HG02840 (cell line): ENCODE data around the gene SLC6A17.

Experiments used
- ATAC-seq: cut with Tn5 transposase; IDR thresholded peaks from one replicate; pipeline ENCODE4 v1.9.1; 2021; ENCODE audit warnings: mild to moderate bottlenecking, moderate library complexity, moderate number of reproducible peaks; ENCODE audit not compliant: unreplicated experiment, low FRiP score

SLC6A17 gene

DNA sequence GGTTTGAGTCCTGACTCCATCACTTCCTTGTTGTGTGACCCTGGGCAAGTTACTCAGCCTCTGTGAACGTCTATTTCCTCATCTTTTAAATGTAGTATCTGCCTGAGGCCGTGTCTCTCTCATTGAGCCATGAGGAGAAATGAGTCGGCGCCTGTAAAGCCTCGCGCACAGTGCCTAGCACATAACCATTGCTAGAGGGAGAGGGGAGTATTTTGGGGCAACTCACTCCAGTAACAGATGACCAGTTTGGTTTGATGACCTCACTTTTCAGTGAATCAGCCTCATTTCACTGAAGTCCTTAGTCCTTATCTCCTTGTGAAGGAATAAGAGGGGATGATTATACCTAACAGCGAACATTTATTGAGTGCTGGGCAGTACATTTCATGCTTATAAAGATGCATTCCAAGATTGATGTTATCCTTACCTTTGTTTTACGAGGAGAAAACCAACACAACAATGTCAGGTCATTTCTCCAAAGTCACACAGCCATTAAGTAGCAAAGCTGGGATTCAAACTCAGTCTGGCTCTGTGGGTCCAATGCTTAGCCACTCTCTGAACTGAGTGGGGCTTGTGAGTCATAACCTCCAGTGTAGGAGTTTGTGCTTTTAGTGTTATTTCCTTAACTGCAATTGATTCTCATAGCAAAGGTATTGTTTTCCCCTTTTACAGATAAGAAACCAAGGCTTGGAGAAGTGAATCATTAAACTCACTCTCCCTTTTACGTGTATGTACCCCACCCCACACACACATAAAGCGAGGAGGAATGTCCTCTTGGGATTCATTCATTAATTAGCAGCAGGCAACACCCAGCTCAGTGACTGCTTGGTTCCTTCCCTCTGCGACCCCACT, 85.8 kb downstream of the SLC6A17 start:
- no peak for ATAC-seq

DNA sequence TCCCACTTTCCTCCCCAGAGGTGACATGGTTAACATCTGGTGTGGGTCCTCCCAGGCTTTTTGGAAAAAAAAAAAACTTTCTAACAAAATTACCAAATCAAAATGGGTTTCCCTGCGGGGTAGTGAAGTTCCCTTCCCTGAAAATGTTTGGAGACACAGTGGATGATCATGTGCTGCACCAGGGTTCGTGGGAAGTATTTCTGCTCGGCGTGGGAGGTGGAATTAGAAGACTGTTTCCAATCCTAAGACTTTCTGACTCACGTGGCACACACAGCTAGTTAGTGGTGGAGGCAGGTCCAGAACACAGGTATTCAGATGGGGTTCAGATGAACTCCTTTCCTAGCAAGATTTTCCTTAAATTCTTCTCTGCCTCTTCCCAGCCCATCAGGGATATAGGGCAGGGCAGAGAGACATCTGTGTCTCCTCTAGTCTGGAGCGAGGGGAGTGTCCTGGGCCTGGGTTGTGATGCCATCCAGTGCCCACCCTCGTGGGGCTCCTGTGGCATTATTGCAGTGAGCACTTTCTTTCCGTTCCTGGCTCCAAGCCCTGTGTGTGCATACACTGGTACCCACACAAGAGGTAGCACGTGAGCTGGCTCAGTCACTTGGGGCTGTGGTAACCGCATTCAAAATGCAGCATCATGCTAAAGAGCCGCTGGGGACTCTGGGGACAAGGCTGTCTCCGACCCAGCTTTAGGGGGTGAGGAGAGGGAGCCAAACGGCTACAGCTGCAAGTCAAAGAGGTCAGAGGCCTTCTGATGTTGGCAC, 87.3 kb downstream of the SLC6A17 start:
- ATAC-seq: no peak

DNA sequence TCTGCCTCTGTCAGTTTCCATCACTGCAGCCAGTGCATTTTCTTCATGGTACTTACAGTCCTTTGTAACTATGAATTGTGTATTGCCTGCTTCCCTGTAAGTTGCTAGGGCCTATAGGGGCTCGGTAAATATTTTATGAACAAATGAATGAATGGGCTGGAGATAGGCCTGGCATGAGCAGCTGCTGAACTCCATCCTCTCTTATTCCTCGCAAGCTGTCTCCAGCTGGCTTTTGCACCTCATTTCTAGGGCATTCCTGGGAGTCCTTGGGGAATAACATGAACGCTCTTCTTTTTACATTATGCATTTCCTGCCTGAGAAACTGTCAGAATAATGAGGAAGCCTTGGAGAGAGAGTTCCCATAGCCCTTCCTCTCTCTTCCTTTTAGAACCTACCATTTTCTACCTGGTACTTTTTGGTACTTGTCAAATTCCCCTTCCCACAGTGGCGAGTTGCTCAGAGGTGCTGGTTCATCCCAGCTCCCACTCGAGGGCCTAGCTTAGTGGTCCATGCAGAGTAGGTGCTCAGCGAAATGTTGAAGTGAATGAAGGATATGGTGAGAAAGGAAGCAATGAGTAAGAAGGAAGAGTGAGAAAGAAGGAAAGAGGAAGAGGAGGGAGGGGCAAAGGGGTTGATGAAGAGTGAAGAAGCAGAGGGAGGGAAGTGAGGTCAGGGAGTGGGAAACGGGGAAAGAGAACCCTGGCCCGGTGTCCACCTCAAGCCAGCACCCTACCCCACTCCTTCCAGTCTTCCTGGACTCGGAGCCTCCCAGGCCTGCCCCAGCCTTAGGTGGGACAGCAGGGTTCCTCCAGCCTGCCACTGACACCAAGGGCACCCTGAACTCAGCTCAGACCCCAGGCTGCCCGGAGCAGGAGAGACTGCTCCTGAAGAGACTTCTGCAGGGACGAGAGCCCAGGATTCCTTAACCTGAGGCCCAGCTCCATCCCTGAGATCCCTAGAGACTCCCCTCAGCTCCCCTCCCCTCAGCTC, 89.4 kb downstream of the SLC6A17 start:
- ATAC-seq: no peak

DNA sequence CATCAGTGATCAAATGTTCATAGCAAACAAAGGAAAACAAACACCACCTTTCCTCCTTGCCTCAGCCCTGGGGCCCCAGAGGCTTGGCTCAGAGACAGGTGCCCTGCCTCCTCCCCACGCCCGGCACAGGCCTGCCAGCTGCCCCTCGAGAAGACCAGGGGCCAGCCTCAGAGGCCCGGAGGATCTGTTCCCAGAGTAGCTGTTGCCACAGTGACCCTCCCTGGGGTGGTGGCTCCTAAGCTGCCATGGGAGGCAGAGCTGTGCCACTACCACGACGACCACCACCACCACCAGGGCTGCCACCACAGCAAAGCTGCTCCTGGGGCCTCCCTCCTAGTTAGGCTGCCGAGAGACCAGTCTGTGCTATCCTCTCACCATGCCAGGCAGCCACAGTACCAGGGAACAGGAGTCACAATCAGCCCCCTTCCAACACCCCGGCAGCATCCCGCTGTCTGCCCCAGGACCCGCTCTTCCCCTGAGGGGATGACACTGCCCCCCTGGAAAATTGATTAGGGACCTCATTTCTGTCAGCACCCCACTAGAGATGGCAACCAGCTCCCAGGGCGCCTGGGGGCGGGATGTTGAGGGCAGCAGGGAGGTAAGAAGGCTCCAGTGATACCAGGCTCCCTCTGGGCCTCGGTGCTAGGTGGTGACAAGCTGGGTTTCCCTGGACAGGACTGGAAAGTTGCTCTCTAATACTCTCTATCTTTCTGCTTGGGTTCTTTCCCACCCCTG, 90.3 kb downstream of the SLC6A17 start:
- no peak for ATAC-seq

DNA sequence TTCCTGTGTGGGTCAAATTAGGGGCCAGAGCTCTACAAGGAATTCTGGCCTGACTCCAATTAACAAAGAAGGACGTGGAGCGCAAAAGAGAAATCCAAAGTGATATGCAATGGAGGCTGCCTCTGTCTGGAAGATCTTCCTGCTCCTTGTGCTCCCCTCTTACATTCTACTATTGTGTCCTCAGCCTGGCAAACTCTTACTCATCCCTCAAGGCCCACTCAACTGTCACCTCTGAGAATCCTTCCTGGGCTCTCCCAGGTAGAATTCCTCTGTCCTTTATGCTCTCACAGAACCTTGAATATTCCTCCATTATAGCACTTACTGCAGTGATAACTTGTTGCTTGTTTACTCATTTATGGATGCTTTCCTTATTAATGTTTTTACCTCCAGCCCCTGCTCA, 91.2 kb downstream of the SLC6A17 start:
- ATAC-seq: no peak

DNA sequence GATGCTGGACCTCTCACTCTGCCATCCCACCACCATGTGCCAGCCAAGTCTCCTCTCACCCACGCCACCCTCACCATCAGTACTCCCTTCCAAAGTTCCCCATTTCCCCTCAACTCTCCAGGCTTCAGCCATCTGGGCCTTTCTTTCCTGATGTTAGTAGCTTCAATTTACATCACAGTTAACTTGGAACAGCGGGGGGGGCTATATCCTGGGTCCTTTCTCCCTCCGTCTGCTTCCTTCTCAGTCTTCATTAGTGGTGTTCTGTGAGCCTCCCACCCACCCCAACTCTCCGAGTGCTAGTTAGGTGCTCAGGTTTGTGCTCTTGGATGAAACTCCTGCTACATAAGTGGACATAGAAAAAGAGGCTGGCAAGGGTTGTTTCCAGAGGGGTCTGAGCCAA, 91.8 kb downstream of the SLC6A17 start:
- no peak for ATAC-seq

DNA sequence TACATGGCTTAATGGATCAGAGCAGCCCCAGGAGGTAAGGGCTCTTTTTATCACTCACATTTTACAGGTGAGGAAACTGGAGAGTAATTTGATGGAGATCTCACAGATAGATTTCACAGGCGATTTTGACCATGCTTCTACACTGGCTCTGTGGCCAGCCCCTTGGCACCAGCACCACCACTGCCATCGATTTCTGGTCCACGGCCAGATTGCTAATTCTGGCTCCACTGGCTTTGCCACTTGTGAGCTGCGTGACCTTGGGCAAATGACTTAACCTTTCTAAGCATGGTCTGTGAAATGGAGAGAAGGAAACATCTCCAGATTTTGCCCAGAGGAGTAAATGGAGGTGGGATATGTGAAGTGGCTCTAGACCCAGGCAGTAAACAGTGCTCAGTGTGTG, 92.4 kb downstream of the SLC6A17 start:
- ATAC-seq: no peak

DNA sequence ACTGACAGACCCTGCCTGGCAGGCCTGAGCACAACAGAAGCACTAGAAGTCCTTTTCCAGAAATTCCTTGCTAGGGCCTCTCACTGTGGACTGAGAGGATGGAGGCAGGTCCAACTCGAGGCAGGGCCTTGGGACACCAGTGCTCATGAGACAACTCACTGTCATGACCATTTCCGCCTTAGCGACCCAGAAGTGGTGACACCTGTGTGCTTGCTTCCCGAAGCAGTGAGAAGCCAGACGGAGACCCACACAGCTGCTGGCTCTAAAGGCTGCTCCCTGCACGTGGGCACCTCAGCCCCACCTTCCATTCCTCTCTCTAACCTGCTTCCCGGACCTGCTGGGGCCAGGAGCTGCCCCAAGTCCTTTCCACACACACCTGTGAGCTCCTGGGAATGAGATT, 92.9 kb downstream of the SLC6A17 start:
- ATAC-seq: no peak

DNA sequence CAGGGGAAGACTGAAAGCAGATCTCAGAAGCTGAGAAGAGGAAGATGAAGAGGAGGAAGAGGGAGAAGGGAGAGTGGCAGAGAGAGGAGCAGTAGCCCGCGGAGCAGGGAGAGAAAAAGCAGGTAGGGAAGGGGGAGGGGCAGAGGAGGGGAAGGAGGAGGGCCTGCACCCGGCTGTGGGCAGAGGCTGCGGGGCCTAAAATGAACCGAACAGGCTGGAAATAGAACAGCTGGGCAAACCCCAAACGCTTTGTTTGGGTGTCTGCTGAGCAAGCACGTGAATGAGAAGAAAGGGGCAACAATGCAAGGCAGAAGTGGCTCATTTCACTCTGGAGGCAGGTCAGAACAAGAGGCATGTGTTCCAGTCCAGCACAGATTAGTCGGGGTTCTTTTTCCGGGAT, 93.3 kb downstream of the SLC6A17 start:
- ATAC-seq: no peak

DNA sequence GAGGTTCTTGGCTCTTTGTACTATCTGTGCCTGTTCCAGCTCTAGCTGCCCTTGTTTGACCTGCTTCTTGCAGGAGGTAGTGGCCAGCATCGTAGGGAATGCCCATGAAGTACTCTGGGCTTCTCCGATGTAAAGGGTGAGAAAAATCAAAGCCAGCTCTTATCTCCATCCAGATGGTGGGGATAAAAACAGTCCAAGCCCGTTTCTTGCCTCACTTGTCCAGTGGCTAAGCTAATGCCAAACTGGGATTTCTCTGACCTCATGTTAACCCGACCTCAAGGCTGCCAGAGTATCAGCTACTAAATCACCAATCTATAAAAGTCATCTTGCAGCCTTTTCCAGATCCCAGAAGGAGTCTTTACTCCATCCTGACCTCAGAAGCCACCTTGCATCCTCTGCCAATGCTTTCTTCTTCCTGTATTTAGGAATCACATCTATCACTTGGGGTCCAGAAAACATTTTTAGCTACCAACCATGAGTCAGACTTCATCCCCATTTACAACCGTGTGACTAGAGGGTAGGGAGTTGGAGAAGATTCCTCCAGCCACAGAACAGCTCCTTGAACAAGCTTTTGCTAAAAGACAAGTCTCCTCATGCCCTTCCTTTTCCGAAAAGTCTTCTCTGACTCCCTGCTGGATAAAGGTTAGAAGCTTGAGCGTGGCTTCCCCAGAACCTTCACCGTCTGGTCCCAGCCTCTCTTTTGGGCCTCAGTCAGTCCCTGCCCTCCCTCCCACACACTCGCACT, 95.8 kb downstream of the SLC6A17 start:
- ATAC-seq: no peak

DNA sequence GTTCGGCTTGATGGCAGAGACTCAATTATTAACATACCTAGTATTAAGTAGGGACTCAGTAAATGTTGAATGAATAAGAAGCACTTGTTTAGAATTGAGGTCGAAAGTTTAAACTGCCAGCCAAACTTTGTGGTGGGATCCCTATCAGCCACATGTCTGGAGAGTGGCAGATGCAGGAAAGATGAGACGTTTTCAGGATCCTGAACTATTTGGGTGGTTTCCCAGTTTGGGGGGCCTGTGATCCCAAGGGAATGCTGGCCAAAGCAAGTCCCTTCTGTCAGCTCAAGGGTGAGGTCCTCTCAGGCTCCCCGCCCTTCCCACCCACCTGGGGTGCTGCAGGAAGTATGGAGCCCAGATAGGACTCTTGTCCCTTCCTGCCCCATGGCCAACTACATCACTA, 98.5 kb downstream of the SLC6A17 start:
- no peak for ATAC-seq

DNA sequence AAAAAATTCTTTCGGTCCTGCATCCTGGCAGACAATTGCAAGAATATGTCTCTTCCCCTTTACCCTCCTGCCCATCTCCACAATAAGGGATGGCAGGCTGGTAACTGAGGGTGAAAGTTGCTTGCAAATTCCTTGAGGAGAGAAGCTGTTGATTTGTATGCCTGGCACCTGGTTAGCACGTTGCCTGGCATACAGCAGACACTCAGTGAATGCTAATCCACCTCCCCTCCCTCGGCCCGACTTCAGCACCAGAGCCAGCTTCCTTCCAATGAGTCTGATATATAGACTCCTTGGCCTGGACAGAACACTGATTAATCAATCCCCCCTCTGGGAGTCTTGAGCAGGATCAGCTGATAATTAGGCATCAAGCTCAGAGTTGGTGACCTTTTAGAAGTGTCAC, 99.0 kb downstream of the SLC6A17 start:
- no peak for ATAC-seq

DNA sequence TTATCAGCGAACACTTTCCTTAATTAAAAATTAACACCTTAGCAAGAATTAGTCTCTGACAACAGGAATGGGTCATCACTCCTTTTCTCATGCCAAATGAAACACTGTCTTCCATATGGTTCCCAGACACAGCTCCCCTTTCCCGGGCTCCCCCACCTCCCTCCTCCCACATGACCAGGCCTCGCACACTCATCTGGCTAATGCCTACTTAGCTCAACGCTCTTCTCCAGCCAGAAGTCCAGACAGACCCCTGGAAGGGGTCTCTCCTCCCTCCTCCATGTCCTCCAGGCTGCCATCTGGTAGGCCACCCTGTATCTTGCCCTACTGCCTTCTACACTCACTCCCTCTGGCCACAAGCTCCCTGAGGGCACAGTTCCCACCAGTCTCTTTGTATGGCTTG, 99.7 kb downstream of the SLC6A17 start:
- no peak for ATAC-seq

DNA sequence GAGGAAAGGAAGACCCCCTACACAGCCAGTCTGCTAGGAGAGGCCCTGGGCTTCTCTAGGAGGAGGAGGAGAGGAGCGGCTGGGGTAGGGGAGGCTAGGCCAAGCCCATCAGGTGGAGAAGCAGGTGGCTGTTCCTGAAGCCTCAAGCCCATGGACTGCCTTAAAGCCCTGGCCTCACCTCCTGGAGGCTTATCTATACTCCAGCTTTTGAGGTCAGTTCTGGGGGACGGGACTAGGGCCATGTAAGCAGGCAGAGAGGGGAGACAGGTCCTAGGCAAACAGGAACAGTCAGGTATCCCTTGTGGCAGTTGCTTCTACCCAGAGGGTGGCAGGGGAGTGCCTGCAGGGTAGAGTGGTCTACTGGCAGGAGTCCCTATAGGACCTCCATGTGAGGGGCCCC, 100.5 kb downstream of the SLC6A17 start:
- ATAC-seq: no peak
